NT2/D1 (cell line): ENCODE measurements around the gene SLC22A5.

ENCODE experiments used
- DNase-seq: peaks from one replicate; pipeline ENCODE4 v3.0.0-alpha.2; 2011; ENCODE audit warnings: low read depth, low spot score
- H3K27me3 ChIP-seq: 2 replicates; pipeline ENCODE4 v1.6.0; 2011; ENCODE audit warnings: mild to moderate bottlenecking; ENCODE audit not compliant: insufficient read length, insufficient read depth
- H3K36me3 ChIP-seq: 2 replicates; pipeline ENCODE4 v1.6.1; 2011; ENCODE audit warnings: mild to moderate bottlenecking, low read length, mixed read lengths; ENCODE audit not compliant: insufficient read depth, insufficient read length
- H3K4me1 ChIP-seq: 2 replicates; pipeline ENCODE4 v1.5.1; 2011; ENCODE audit not compliant: insufficient read depth, insufficient read length
- H3K4me3 ChIP-seq: 2 replicates; pipeline ENCODE4 v1.5.1; 2011; ENCODE audit warnings: low read depth; ENCODE audit not compliant: insufficient read length
- H3K9ac ChIP-seq: 2 replicates; pipeline ENCODE4 v1.6.0; 2011; ENCODE audit warnings: low read depth; ENCODE audit not compliant: insufficient read length
- H3K9me3 ChIP-seq: 2 replicates; pipeline ENCODE4 v1.5.1; 2011; ENCODE audit warnings: mild to moderate bottlenecking, low read length; ENCODE audit not compliant: insufficient read depth
- SUZ12 ChIP-seq: IDR thresholded peaks from 2 replicates; pipeline ENCODE4 v1.6.1; 2011; ENCODE audit not compliant: insufficient read length, insufficient read depth; ENCODE audit errors: extremely low read depth
- YY1 ChIP-seq: IDR thresholded peaks from 2 replicates; pipeline ENCODE4 v1.6.1; 2011; ENCODE audit not compliant: insufficient read length, insufficient read depth
- ZNF274 ChIP-seq: IDR thresholded peaks from 2 replicates; pipeline ENCODE4 v1.6.1; 2011; ENCODE audit warnings: mild to moderate bottlenecking, low read depth, low read length

SLC22A5 gene

GRCh38 chr5:132355140-132355765 is 14.3 kb upstream of the SLC22A5 start:
- no peak for TF ChIP-seq ZNF274
- no peak for TF ChIP-seq SUZ12
- TF ChIP-seq YY1, result no peak
- Histone ChIP-seq H3K4me1 (peaks cover 12% of the 10 kb centered on the region), H3K9ac (no peak overlapping the region), H3K27me3 (no peaks in the 10 kb centered on the region), H3K4me3 (no peak overlapping the region), H3K36me3 (no peaks in the 10 kb centered on the region), H3K9me3 (peaks cover 7% of the 10 kb centered on the region; the same call in 1 of the 2 replicates)
- no peak for DNase-seq

GRCh38 chr5:132358775-132359174 is 10.7 kb upstream of the SLC22A5 start:
- Histone ChIP-seq H3K27me3 (no peaks in the 10 kb centered on the region), H3K4me1 (peaks cover 12% of the 10 kb centered on the region), H3K9me3 (no peaks in the 10 kb centered on the region), H3K4me3 (no peak overlapping the region), H3K9ac (no peak overlapping the region), H3K36me3 (no peaks in the 10 kb centered on the region)
- no peak for DNase-seq
- TF ChIP-seq YY1, result no peak
- no peak for TF ChIP-seq SUZ12
- no peak for TF ChIP-seq ZNF274

GRCh38 chr5:132362086-132362485 is 7.4 kb upstream of the SLC22A5 start:
- Histone ChIP-seq H3K27me3 (no peaks in the 10 kb centered on the region), H3K9me3 (no peaks in the 10 kb centered on the region), H3K4me3 (no peak overlapping the region), H3K4me1 (no peaks in the 10 kb centered on the region), H3K36me3 (peaks cover 4% of the 10 kb centered on the region), H3K9ac (no peak overlapping the region)
- TF ChIP-seq SUZ12 (no peak), ZNF274 (no peak), YY1 (no peak)
- DNase-seq, result no peak

- Histone ChIP-seq H3K9me3 (no peaks in the 10 kb centered on the region), H3K4me1 (no peaks in the 10 kb centered on the region), H3K9ac (no peak overlapping the region), H3K27me3 (no peaks in the 10 kb centered on the region), H3K4me3 (no peak overlapping the region), H3K36me3 (peaks cover 4% of the 10 kb centered on the region)
- TF ChIP-seq YY1 (no peak), ZNF274 (no peak), SUZ12 (no peak)
- no peak for DNase-seq
Observed at GRCh38 chr5:132363431-132364112, 5.9 kb upstream of the SLC22A5 start.

GRCh38 chr5:132364319-132364718 is 5.2 kb upstream of the SLC22A5 start:
- DNase-seq, result no peak
- no peak overlapping the region for H3K9ac ChIP-seq
- no peaks in the 10 kb centered on the region for H3K4me1 ChIP-seq
- H3K27me3 ChIP-seq, result no peaks in the 10 kb centered on the region
- H3K36me3 ChIP-seq, result peaks cover 4% of the 10 kb centered on the region
- no peak overlapping the region for H3K4me3 ChIP-seq
- no peaks in the 10 kb centered on the region for H3K9me3 ChIP-seq
- no peak for TF ChIP-seq YY1
- no peak for TF ChIP-seq SUZ12
- TF ChIP-seq ZNF274, result no peak

GRCh38 chr5:132365213-132365612 is 4.3 kb upstream of the SLC22A5 start:
- Histone ChIP-seq H3K36me3 (peaks cover 4% of the 10 kb centered on the region), H3K4me1 (no peaks in the 10 kb centered on the region), H3K4me3 (no peak overlapping the region), H3K9ac (no peak overlapping the region), H3K27me3 (peaks cover 6% of the 10 kb centered on the region), H3K9me3 (no peaks in the 10 kb centered on the region)
- no peak for TF ChIP-seq SUZ12
- TF ChIP-seq YY1, result no peak
- TF ChIP-seq ZNF274, result no peak
- DNase-seq, result no peak

GRCh38 chr5:132368186-132368585 is 1.3 kb upstream of the SLC22A5 start:
- DNase-seq, result no peak
- TF ChIP-seq YY1 (no peak), SUZ12 (no peak), ZNF274 (no peak)
- Histone ChIP-seq H3K9me3 (no peaks in the 10 kb centered on the region), H3K9ac (no peak overlapping the region), H3K4me1 (peaks cover 2% of the 10 kb centered on the region), H3K36me3 (peaks cover 4% of the 10 kb centered on the region), H3K4me3 (no peak overlapping the region), H3K27me3 (peaks cover 22% of the 10 kb centered on the region)

GRCh38 chr5:132369007-132369473 is 470 bp upstream of the SLC22A5 start:
- Histone ChIP-seq H3K36me3 (peaks cover 4% of the 10 kb centered on the region), H3K4me1 (peaks cover 2% of the 10 kb centered on the region), H3K9me3 (no peaks in the 10 kb centered on the region), H3K4me3 (peak overlapping the region; percentile 57), H3K9ac (peak overlapping the region; percentile 71), H3K27me3 (peaks cover 22% of the 10 kb centered on the region)
- no peak for DNase-seq
- no peak for TF ChIP-seq ZNF274
- TF ChIP-seq YY1, result no peak
- no peak for TF ChIP-seq SUZ12
